KOPT-K1 (cell line): ENCODE results near the gene RBM17.
"Not testable (repeated sequence)": the region's sequence is repeated elsewhere in the genome, so short reads cannot be mapped to it uniquely, and the experiment has no call there.

Experiments
- H3K27ac ChIP-seq: fragments of 200-600 bp; sonication (generic); 2 replicates; pipeline ENCODE4 v1.5.1; 2016; ENCODE audit warnings: antibody characterized with exemption, mild to moderate bottlenecking, low read depth, low read length; ENCODE audit not compliant: poor library complexity, severe bottlenecking
- H3K36me3 ChIP-seq: fragments of 200-600 bp; sonication (generic); 2 replicates; pipeline ENCODE4 v1.5.1; 2017; ENCODE audit warnings: antibody characterized with exemption, mild to moderate bottlenecking, low read length, moderate library complexity; ENCODE audit not compliant: insufficient read depth
- H3K9me3 ChIP-seq: fragments of 200-600 bp; sonication (generic); 2 replicates; pipeline ENCODE4 v1.5.1; 2017; ENCODE audit warnings: antibody characterized with exemption, low read length, mild to moderate bottlenecking; ENCODE audit not compliant: insufficient read depth, poor library complexity, severe bottlenecking

The RBM17 gene

GRCh38 chr10:6141296-6142151 lies 52.7 kb downstream of the RBM17 start:
- no peak overlapping the region for H3K27ac ChIP-seq
- H3K9me3 ChIP-seq, result no peaks in the 10 kb centered on the region
- no peaks in the 10 kb centered on the region for H3K36me3 ChIP-seq

GRCh38 chr10:6142186-6142585 lies 53.4 kb downstream of the RBM17 start:
- H3K9me3 ChIP-seq, H3K36me3 ChIP-seq, H3K27ac ChIP-seq: not testable (repeated sequence)

GRCh38 chr10:6142644-6143043 lies 53.8 kb downstream of the RBM17 start:
- H3K9me3 ChIP-seq, result no peaks in the 10 kb centered on the region
- no peaks in the 10 kb centered on the region for H3K36me3 ChIP-seq
- H3K27ac ChIP-seq, result no peak overlapping the region

DNA sequence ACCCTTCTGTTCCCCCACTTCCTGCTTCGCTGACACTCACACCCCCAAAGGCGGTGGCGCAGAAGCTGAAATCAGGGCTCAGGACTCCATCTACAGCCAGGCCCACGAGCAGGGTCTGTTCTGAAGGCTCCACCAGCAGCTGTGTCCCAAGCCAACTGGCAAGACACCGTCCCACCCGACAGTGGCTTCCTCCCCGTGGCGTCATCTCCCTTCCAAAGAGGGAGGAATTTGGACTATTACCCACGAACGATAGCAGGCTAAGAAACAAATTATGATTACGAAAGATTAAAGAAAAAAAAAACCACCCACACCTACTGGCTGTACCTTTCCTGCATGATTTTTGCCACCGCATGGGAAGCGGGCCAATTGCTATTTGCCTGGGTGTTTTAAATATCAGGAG lies 54.3 kb downstream of the RBM17 start:
- H3K36me3 ChIP-seq, result no peaks in the 10 kb centered on the region
- no peaks in the 10 kb centered on the region for H3K9me3 ChIP-seq
- no peak overlapping the region for H3K27ac ChIP-seq

- Histone ChIP-seq H3K36me3 (no peaks in the 10 kb centered on the region), H3K9me3 (no peaks in the 10 kb centered on the region), H3K27ac (peak overlapping the region; percentile 65)
Measured at GRCh38 chr10:6144406-6145165, 55.8 kb downstream of the RBM17 start.

- H3K36me3 ChIP-seq, result no peaks in the 10 kb centered on the region
- H3K9me3 ChIP-seq, result no peaks in the 10 kb centered on the region
- peak overlapping the region; percentile 65 for H3K27ac ChIP-seq
Measured at GRCh38 chr10:6145166-6145987, 56.5 kb downstream of the RBM17 start.

DNA sequence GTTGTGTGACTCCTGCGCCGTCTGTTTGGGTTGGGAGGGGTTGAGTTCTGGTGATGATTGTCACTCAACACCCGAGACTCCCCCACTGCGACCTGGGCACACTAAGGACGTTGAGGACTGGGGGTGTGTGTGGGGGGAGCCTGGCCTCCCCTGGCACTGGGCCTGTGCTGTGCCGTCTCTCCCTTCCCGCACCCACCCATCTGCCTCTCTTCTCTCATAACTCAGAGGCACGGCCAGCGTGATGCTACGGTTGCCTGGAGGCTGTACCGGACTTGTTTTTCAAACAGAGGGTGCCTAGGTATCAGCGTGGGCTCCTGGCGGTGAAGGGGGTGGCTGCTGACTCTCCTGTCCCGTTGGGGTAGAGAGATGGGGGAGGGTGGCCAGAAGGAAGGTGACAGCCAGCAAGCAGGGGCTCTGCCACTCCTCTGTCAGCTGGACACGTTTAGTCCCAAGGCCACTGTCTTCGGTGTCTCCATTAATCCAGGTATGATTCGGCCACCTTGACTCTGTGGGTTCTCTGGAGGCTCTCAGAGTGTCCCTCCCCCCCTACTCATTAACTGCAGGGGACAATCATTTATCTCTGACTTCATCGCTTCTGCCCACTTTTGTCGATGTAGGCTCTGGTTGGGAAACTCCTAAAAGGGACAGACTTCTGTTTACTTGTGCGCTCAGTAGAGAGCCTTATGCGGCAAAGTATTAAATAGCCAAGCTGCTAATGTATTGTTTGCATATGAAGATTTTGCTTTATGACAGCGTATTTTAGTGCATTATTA lies 57.4 kb downstream of the RBM17 start:
- no peaks in the 10 kb centered on the region for H3K36me3 ChIP-seq
- H3K27ac ChIP-seq, result no peak overlapping the region
- no peaks in the 10 kb centered on the region for H3K9me3 ChIP-seq

DNA sequence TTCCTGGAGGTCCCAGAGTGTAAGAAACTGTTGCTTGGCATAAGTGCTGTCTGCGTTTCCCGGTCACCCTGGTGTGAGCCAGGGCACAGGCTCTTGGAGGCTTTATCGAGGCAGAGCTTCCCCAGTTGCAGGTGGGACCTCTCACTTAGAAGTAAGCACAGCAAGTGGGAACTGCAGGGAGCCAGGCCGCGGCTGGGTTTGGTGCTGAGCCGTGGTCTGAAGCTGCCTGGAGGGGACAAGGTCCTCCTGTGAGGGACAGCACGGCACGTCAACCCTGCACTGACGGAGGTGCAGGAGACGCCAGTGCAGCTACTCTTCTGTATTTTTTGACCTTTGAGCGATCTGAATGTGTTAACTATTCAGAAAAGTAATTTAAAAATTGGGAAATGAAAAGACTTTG lies 58.1 kb downstream of the RBM17 start:
- H3K9me3 ChIP-seq, result no peaks in the 10 kb centered on the region
- no peak overlapping the region for H3K27ac ChIP-seq
- no peaks in the 10 kb centered on the region for H3K36me3 ChIP-seq

GRCh38 chr10:6148251-6148701 lies 59.4 kb downstream of the RBM17 start:
- Histone ChIP-seq H3K36me3 (no peaks in the 10 kb centered on the region), H3K9me3 (no peaks in the 10 kb centered on the region), H3K27ac (peak overlapping the region; percentile 3)

GRCh38 chr10:6148908-6149307 lies 60.1 kb downstream of the RBM17 start:
- no peaks in the 10 kb centered on the region for H3K9me3 ChIP-seq
- H3K27ac ChIP-seq, result no peak overlapping the region
- H3K36me3 ChIP-seq, result no peaks in the 10 kb centered on the region

DNA sequence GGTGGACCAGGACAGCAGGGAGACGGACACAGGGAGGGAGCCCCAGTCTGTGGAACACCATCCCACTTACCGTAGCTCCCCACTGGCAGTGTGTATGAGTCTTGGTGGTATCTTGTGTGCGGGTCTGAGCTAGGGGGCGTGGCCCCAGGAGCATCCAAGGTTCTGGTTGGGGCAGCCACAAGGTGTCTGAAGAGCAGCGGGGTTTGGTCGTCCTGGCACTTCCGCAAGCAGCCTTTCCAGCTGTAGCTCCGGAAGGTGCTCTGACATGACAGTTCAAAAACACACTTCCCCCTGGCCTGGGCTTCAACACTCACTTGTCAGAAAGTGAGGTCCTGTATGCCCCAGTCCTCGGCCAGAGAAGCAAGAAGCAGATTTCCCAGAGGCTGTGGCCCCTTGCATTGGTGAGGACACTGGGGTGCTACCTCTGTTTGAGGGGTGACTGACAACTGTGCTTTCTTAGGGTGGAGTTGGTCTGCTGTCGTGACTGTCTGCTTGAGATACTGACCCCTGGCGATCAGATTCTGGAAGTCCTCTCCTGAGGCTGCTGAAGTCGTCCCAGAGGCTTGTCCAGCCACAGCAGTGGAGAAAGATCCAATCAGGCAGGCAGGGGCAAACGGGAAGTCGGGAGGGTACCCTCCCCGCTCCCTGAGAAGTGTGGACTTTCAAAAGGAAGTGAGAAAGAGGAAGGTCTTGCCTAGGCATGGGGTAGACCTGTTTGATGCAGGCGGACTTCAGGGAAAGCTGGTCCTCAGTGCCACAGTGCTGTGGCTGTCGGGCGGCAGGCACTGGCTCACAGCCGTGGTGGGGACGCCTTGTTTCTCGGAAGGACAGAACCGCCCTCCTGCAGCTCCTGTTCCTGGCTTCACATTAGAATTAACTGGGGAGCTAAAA lies 62.5 kb downstream of the RBM17 start:
- Histone ChIP-seq H3K36me3 (no peaks in the 10 kb centered on the region), H3K9me3 (no peaks in the 10 kb centered on the region), H3K27ac (no peak overlapping the region)

- Histone ChIP-seq H3K36me3 (no peaks in the 10 kb centered on the region), H3K9me3 (no peaks in the 10 kb centered on the region)
Measured at GRCh38 chr10:6153845-6154244, 65.0 kb downstream of the RBM17 start.

DNA sequence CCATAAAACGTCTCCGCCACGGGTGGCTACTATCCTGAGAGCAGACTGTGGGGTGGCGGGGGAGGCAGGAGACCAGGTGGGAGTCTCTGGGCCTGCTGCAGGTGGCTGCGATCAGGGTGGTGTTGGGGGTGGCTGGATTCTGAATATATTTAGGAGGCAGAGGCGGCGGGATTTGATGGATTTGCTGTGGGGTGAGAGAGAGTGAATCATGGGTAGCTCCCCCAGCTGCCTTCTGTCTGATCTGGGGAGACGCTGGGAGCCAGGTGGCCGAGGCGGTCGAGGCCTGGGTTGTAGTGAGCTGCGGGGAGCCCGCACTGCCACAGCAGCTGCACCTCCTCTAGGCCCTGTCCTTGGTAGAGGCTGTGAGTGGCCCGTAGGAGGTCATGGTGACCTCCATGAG lies 65.7 kb downstream of the RBM17 start:
- Histone ChIP-seq H3K36me3 (no peaks in the 10 kb centered on the region), H3K27ac (no peak overlapping the region), H3K9me3 (no peaks in the 10 kb centered on the region)

More at GRCh38 chr10:6153845-6154244, 65.0 kb downstream of the RBM17 start:
- H3K27ac ChIP-seq, result no peak overlapping the region

DNA sequence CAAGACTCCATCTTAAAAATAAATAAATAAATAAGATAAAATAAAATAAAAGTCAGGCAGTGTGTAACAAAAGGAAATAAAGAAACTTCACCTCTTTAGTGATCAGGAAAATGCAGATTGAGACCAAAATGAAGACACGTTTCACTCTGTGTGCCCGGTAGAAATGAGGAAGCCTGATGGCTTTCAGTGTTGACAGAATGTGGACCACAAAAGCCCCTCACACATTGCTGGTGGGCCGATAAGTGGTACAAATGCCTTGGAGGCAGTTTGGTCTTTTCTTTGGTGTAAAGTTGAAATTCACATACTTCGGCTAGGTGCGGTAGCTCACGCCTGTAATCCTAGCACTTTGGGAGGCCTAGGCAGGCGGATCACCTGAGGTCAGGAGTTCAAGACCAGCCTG lies 69.4 kb downstream of the RBM17 start:
- H3K36me3 ChIP-seq, result no peaks in the 10 kb centered on the region
- no peak overlapping the region for H3K27ac ChIP-seq
- no peaks in the 10 kb centered on the region for H3K9me3 ChIP-seq
